ENCODE results near the gene KAT6B.

DNA sequence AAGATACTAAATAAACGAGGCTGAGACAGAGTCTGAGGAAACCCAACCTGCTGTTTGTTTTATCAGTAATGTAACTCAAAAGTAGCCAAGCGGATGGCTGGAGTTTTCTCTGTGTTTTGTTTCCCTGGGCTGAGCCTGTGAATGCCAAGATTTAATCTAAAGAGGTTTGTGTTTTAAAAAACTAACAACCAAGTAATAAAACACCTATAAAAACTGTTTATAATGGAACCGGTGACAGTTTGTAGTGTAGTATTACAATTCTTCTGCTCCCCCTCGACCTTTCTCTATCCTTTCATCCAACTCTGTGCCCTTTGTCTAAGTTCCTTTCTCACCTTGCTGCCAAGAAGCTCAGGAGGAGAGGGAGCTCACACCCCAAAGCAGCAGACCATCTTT, 2.6 kb upstream of the KAT6B start:
- TF ChIP-seq POLR2AphosphoS5 (IDR thresholded peaks at IDR 0.05; ENCODE audit: low read length) (no peak), RCOR1 (conservative IDR thresholded peaks at IDR 0.05; ENCODE audit: low read depth, low read length) (no peak), HDGF (IDR thresholded peaks at IDR 0.05) (no peak), CHD2 (IDR thresholded peaks at IDR 0.05; ENCODE audit: borderline replicate concordance, low read depth, low read length) (no peak), POLR2A (IDR thresholded peaks at IDR 0.05; ENCODE audit: low read depth, low read length) (no peak), EZH2 (IDR thresholded peaks at IDR 0.05; ENCODE audit: borderline replicate concordance, control insufficient read depth, low read depth, low read length) (no peak), ZNF274 (IDR thresholded peaks at IDR 0.05; ENCODE audit: insufficient read depth, insufficient read length) (no peak), EED (IDR thresholded peaks at IDR 0.05; ENCODE audit: low read depth) (no peak), EGR1 (IDR thresholded peaks at IDR 0.05; ENCODE audit: borderline replicate concordance in 1 of 2, low read depth in 2 of 2, low read length in 2 of 2) (no peak), TARDBP (IDR thresholded peaks at IDR 0.05; ENCODE audit: borderline replicate concordance) (no peak)
- TF ChIP-seq, protein P1, sequence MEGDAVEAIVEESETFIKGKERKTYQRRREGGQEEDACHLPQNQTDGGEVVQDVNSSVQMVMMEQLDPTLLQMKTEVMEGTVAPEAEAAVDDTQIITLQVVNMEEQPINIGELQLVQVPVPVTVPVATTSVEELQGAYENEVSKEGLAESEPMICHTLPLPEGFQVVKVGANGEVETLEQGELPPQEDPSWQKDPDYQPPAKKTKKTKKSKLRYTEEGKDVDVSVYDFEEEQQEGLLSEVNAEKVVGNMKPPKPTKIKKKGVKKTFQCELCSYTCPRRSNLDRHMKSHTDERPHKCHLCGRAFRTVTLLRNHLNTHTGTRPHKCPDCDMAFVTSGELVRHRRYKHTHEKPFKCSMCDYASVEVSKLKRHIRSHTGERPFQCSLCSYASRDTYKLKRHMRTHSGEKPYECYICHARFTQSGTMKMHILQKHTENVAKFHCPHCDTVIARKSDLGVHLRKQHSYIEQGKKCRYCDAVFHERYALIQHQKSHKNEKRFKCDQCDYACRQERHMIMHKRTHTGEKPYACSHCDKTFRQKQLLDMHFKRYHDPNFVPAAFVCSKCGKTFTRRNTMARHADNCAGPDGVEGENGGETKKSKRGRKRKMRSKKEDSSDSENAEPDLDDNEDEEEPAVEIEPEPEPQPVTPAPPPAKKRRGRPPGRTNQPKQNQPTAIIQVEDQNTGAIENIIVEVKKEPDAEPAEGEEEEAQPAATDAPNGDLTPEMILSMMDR (IDR thresholded peaks at IDR 0.05 in 2 of 3, conservative IDR thresholded peaks at IDR 0.05 in 1 of 3; ENCODE audit: control insufficient read depth in 2 of 3, extremely low read depth in 1 of 3, insufficient read depth in 1 of 3, low read depth in 3 of 3, low read length in 3 of 3) = no peak
- TF ChIP-seq, protein P2, sequence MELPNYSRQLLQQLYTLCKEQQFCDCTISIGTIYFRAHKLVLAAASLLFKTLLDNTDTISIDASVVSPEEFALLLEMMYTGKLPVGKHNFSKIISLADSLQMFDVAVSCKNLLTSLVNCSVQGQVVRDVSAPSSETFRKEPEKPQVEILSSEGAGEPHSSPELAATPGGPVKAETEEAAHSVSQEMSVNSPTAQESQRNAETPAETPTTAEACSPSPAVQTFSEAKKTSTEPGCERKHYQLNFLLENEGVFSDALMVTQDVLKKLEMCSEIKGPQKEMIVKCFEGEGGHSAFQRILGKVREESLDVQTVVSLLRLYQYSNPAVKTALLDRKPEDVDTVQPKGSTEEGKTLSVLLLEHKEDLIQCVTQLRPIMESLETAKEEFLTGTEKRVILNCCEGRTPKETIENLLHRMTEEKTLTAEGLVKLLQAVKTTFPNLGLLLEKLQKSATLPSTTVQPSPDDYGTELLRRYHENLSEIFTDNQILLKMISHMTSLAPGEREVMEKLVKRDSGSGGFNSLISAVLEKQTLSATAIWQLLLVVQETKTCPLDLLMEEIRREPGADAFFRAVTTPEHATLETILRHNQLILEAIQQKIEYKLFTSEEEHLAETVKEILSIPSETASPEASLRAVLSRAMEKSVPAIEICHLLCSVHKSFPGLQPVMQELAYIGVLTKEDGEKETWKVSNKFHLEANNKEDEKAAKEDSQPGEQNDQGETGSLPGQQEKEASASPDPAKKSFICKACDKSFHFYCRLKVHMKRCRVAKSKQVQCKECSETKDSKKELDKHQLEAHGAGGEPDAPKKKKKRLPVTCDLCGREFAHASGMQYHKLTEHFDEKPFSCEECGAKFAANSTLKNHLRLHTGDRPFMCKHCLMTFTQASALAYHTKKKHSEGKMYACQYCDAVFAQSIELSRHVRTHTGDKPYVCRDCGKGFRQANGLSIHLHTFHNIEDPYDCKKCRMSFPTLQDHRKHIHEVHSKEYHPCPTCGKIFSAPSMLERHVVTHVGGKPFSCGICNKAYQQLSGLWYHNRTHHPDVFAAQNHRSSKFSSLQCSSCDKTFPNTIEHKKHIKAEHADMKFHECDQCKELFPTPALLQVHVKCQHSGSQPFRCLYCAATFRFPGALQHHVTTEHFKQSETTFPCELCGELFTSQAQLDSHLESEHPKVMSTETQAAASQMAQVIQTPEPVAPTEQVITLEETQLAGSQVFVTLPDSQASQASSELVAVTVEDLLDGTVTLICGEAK (IDR thresholded peaks at IDR 0.05; ENCODE audit: borderline replicate concordance) = no peak
- TF ChIP-seq, protein P3, sequence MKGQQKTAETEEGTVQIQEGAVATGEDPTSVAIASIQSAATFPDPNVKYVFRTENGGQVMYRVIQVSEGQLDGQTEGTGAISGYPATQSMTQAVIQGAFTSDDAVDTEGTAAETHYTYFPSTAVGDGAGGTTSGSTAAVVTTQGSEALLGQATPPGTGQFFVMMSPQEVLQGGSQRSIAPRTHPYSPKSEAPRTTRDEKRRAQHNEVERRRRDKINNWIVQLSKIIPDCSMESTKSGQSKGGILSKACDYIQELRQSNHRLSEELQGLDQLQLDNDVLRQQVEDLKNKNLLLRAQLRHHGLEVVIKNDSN (IDR thresholded peaks at IDR 0.05; ENCODE audit: borderline replicate concordance, extremely low read length, insufficient read depth, low read depth, low read length) = no peak
